ENCODE data around the gene SLC40A1. TPM values are rescaled to one million over a fixed set of nuclear protein-coding genes. Genes with fewer than 3 reads are reported as not detected.
A peak's percentile ranks its signal among the peaks of the same experiment; 100 is the strongest.

SLC40A1 gene
- total and polyA plus RNA-seq, 7 donors, result 34.9 to 280 (median 52.1) TPM

DNA sequence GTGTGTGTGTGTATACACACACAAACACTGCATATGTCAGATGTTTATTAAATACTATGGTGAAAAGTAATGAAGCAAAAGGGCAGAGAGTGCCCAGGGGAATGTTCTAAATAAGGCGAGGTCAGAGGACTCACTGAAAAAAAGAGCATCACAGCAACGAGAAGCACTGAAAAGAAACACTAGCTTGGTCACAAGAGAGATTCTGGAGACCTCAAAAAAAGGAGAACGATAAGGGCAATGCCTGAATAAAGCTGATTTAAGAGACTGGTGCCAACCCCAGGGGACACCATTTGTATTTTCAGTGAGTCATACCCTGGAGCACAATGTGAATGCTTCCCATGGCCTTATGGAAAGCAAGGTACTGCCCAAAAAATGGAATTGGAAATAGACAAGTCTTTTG is 14.5 kb downstream of the SLC40A1 start:
- no peak for DNase-seq
- TF ChIP-seq, protein P1, sequence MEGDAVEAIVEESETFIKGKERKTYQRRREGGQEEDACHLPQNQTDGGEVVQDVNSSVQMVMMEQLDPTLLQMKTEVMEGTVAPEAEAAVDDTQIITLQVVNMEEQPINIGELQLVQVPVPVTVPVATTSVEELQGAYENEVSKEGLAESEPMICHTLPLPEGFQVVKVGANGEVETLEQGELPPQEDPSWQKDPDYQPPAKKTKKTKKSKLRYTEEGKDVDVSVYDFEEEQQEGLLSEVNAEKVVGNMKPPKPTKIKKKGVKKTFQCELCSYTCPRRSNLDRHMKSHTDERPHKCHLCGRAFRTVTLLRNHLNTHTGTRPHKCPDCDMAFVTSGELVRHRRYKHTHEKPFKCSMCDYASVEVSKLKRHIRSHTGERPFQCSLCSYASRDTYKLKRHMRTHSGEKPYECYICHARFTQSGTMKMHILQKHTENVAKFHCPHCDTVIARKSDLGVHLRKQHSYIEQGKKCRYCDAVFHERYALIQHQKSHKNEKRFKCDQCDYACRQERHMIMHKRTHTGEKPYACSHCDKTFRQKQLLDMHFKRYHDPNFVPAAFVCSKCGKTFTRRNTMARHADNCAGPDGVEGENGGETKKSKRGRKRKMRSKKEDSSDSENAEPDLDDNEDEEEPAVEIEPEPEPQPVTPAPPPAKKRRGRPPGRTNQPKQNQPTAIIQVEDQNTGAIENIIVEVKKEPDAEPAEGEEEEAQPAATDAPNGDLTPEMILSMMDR (IDR thresholded peaks at IDR 0.05), result no peak
- TF ChIP-seq POLR2A (IDR thresholded peaks at IDR 0.05) (no peak), EP300 (IDR thresholded peaks at IDR 0.05) (no peak), POLR2AphosphoS5 (IDR thresholded peaks at IDR 0.05) (no peak)
- H3K4me1 ChIP-seq, result peaks cover 0 to 28% (median 13%) of the 10 kb centered on the region in 4 donors
- H3K4me3 ChIP-seq, result no peak overlapping the region
- peaks cover 0 to 51% (median 13%) of the 10 kb centered on the region in 4 donors for H3K36me3 ChIP-seq
- no peaks in the 10 kb centered on the region for H3K27me3 ChIP-seq
- intact Hi-C loops (cut with DNase I), result no loop called here
- 75 to 78% methylated on average over 3 of the region's 3 CpGs for WGBS, 2 donors
- H3K27ac ChIP-seq, result no peak overlapping the region
- H3K9me3 ChIP-seq, result no peaks in the 10 kb centered on the region

DNA sequence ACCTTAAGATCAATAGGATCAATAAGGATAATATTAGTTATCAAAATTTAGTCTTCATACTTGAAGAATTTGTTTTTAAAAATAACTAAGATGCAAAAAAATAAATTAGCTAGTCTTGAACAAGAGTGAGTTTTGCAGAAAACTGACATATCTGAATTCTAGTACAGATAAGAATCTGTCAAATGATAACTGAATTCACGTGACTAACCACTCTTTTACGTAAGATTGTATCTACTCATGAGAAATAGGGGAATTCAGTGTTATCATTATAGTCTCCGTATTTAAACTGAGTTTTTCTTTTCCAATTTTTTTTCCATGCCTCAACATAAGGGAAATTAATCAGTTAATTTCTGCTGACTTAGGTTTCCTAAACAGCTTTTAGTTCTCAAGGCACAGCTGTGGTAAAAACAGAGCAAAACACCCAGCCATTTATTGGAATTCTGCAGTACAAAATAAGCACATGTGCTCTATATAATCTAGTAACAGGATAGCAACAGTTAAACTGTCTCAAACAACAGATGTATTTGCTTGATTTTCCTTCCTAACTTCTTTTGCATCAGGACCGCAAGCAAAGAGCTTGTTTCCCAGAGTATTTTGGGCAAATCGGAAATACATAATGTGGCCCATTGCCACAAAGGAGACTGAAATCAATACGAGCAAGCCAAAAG is 19.1 kb downstream of the SLC40A1 start:
- H3K4me1 ChIP-seq, result peaks cover 0 to 29% (median 12%) of the 10 kb centered on the region in 4 donors
- no peaks in the 10 kb centered on the region for H3K27me3 ChIP-seq
- TF ChIP-seq POLR2AphosphoS5 (IDR thresholded peaks at IDR 0.05) (peak in 1 of 4 donors; percentile 24), EP300 (IDR thresholded peaks at IDR 0.05) (no peak)
- peak overlapping the region in 1 of 4 donors; percentile 38 for H3K27ac ChIP-seq
- no peak for DNase-seq
- H3K36me3 ChIP-seq, result peaks cover 0 to 39% (median 9%) of the 10 kb centered on the region in 4 donors
- H3K9me3 ChIP-seq, result no peaks in the 10 kb centered on the region
- 68 to 80% methylated on average over 6 of the region's 6 CpGs for WGBS, 2 donors
- H3K4me3 ChIP-seq, result no peak overlapping the region
- intact Hi-C loops (cut with DNase I), result no loop called here

DNA sequence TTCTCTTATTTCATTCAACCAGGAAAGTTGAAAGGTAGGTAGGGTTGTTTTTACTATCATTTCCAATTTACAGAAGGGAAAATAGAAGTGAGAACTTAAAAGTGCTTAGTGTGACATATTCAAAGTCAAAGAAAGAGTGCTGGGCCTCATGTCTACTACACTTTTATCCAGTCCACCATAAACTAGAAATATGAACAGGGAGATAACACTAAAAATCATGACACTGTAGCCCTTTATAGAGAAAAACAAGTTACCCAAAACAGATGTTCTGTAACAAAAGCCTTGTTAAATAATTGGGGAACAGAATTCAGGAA is 20.4 kb downstream of the SLC40A1 start:
- H3K36me3 ChIP-seq, result peaks cover 0 to 27% (median 8%) of the 10 kb centered on the region in 4 donors
- no peak for TF ChIP-seq EP300 (IDR thresholded peaks at IDR 0.05)
- no peak for TF ChIP-seq POLR2A (IDR thresholded peaks at IDR 0.05)
- TF ChIP-seq POLR2AphosphoS5 (IDR thresholded peaks at IDR 0.05), result no peak
- TF ChIP-seq, protein P1 (IDR thresholded peaks at IDR 0.05), result no peak
- H3K27me3 ChIP-seq, result no peaks in the 10 kb centered on the region
- H3K4me1 ChIP-seq, result peaks cover 0 to 29% (median 12%) of the 10 kb centered on the region in 4 donors
- intact Hi-C loops (cut with DNase I), result no loop called here
- DNase-seq, result no peak
- H3K4me3 ChIP-seq, result no peak overlapping the region
- H3K27ac ChIP-seq, result peak overlapping the region in 1 of 4 donors; percentile 22
- H3K9me3 ChIP-seq, result no peaks in the 10 kb centered on the region

- intact Hi-C loops (cut with DNase I), result no loop called here
- DNase-seq, result no peak
Observed at GRCh38 chr2:189559579-189560272, 20.9 kb downstream of the SLC40A1 start.

More at GRCh38 chr2:189559579-189560272, 20.9 kb downstream of the SLC40A1 start:
- H3K9me3 ChIP-seq, result no peaks in the 10 kb centered on the region
- no peaks in the 10 kb centered on the region for H3K27me3 ChIP-seq
- TF ChIP-seq, protein P1 (IDR thresholded peaks at IDR 0.05), result no peak
- TF ChIP-seq EP300 (IDR thresholded peaks at IDR 0.05) (no peak), POLR2AphosphoS5 (IDR thresholded peaks at IDR 0.05) (no peak), POLR2A (IDR thresholded peaks at IDR 0.05) (no peak)
- H3K36me3 ChIP-seq, result peaks cover 0 to 22% (median 5%) of the 10 kb centered on the region in 4 donors
- H3K27ac ChIP-seq, result peak overlapping the region in 1 of 4 donors; percentile 22
- H3K4me1 ChIP-seq, result peaks cover 0 to 29% (median 12%) of the 10 kb centered on the region in 4 donors
- WGBS, 2 donors, result 73 to 86% methylated on average over 2 of the region's 2 CpGs
- no peak overlapping the region for H3K4me3 ChIP-seq

Data from sigmoid colon (tissue), 7 donors.